Measurements from ENCODE around the gene USP47. TPM values are rescaled to one million over a fixed set of nuclear protein-coding genes. Genes with fewer than 3 reads are reported as not detected.

Gene USP47
- total and polyA plus RNA-seq, 9 of the 15 experiments (the other 6 are each of a cell fraction or from before 2014, with no cell fraction given): 13.1 to 63.6 (median 34.7) TPM

- TF ChIP-seq ZNF280B (CRISPR knock-in tag; IDR thresholded peaks at IDR 0.05) (no peak), ZFP1 (CRISPR knock-in tag; IDR thresholded peaks at IDR 0.05) (no peak), CREM (IDR thresholded peaks at IDR 0.05; ENCODE audit: low read depth) (peak; percentile 58; the same call in 1 of the 2 replicates), XRCC3 (IDR thresholded peaks at IDR 0.05) (no peak), THRAP3 (IDR thresholded peaks at IDR 0.05; ENCODE audit: borderline replicate concordance) (no peak), ZNF707 (CRISPR knock-in tag; conservative IDR thresholded peaks at IDR 0.05) (no peak), CBFB (CRISPR knock-in tag; IDR thresholded peaks at IDR 0.05) (no peak), RBM25 (IDR thresholded peaks at IDR 0.05; ENCODE audit: low read depth, low read length, severe bottlenecking) (peak; percentile 82), ZNF398 (CRISPR knock-in tag; IDR thresholded peaks at IDR 0.05) (no peak), ZNF197 (CRISPR knock-in tag; IDR thresholded peaks at IDR 0.05; ENCODE audit: low read depth) (no peak), ZNF232 (CRISPR knock-in tag; IDR thresholded peaks at IDR 0.05) (no peak), POLR2H (tag; IDR thresholded peaks at IDR 0.05; ENCODE audit: low read depth) (peak; percentile 83), NFE2 (IDR thresholded peaks at IDR 0.05; ENCODE audit: low read depth) (no peak), SMAD1 (IDR thresholded peaks at IDR 0.05; ENCODE audit: low read depth, low read length, partially characterized antibody) (no peak), PHF21A (IDR thresholded peaks at IDR 0.05; ENCODE audit: borderline replicate concordance, low read depth) (no peak), ZNF518B (CRISPR knock-in tag; IDR thresholded peaks at IDR 0.05) (no peak), CBFA2T3 (IDR thresholded peaks at IDR 0.05) (no peak; the same call in 1 of the 2 replicates)
- TF ChIP-seq, protein P1, sequence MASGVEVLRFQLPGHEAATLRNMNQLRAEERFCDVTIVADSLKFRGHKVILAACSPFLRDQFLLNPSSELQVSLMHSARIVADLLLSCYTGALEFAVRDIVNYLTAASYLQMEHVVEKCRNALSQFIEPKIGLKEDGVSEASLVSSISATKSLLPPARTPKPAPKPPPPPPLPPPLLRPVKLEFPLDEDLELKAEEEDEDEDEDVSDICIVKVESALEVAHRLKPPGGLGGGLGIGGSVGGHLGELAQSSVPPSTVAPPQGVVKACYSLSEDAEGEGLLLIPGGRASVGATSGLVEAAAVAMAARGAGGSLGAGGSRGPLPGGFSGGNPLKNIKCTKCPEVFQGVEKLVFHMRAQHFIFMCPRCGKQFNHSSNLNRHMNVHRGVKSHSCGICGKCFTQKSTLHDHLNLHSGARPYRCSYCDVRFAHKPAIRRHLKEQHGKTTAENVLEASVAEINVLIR (CRISPR knock-in tag; IDR thresholded peaks at IDR 0.05): no peak
- TF ChIP-seq, protein P2, sequence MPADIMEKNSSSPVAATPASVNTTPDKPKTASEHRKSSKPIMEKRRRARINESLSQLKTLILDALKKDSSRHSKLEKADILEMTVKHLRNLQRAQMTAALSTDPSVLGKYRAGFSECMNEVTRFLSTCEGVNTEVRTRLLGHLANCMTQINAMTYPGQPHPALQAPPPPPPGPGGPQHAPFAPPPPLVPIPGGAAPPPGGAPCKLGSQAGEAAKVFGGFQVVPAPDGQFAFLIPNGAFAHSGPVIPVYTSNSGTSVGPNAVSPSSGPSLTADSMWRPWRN (IDR thresholded peaks at IDR 0.05; ENCODE audit: low read depth): no peak
Observed at GRCh38 chr11:11841723-11842420, at the start of gene USP47 (continued).
